ENCODE measurements around the gene CCDC178.
"Not testable (repeated sequence)": the region's sequence is repeated elsewhere in the genome, so short reads cannot be mapped to it uniquely, and the experiment has no call there.

CCDC178 gene, protein sequence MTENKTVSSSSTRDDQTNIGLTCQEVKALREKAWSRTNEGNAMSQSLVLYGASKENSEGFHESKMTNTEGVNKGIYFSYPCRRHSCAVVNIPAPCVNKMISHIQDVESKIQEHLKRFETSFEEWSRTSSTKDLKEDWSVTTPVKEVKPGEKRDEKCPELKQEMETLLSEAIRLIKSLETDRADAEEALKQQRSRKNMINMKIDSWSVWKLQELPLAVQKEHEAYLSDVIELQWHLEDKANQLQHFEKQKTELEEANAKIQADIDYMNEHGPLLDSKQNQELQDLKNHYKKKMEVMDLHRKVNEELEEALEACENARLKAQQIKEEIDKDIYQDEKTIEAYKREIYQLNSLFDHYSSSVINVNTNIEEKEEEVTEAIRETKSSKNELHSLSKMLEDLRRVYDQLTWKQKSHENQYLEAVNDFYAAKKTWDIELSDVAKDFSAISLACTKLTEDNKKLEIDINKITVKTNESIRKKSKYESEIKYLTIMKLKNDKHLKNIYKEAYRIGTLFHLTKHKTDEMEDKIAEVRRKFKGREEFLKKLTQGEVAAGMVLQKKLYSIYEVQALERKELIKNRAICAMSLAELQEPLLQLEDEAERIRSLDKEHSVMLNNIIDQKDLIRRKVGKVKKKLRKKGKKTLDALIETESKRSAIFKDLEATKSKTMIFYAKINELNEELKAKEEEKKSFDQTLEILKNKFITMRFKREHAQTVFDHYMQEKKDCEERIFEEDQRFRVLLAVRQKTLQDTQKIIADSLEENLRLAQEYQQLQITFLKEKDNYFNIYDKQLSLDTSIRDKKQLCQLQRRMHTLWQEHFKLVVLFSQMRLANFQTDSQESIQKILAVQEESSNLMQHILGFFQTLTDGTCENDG

DNA sequence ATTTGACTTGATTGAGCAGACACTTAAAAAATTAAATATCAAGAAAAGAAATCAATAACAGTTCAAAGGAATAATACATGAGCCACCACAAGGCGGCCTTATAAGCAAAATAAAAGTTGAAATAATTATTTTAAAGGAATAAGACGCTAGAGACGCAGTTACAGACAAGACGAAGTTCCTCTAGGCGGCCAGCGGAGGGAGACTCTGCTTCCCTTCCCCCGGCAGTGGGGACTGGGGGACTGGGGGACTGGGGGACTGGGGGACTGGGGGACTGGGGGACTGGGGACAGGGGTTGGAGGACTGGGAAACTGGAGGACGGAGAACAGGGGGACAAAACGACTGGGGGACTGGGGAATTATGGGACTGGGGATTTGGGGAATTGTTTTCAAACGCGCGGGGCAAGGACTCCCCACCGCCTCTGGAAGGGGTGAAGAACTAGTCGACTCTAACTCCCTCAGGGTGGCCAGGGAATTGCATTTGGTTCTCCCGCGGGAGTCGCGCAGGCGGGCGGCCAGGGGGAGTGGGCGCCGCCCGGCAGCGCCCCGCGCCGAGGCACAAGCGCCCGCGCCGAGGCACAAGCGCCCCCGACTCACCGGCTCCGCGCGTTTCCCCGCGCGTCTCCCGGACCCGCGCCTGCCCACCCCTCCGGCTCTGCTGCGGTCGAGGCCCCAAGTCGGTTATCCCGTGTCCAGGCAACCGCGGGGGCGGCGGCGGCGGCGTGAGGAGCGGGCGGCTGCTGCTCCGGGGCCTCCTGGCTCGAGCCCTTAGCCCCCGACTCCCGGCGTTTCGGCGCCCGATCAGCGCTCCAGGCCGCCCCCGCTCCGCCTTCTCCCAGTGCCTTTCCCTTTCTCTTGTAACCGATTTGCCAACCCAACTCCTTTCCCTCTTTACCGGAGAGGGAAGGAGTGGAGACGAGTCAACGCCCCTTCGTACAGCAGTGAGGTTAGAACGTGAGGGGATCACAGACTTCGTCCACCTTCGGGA is at the start of gene CCDC178:
TSS of gene CCDC178 (minus strand) at position 662 of the 984 bp plus-strand sequence. CDS start 28,633 bp downstream, outside the sequence.
- DNase-seq, result no peak

DNA sequence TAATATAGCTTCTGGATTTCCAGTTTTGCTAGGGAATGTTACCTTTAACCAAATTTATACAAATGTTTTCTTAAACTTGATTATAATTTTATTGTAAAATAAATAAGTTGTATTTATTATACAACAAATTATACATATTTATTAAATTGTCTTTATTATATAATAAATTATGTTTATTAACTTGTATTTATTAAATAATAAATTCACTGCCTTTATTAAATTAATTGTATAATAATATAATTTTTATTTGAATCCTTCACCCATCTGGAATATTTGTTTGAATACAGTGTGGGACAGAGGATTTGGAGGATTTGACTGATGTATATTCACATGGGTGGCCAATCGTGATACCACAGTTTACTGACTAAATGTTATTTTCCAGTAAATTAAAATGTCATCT is 43.4 kb upstream of the CCDC178 start:
- no peak for DNase-seq

DNA sequence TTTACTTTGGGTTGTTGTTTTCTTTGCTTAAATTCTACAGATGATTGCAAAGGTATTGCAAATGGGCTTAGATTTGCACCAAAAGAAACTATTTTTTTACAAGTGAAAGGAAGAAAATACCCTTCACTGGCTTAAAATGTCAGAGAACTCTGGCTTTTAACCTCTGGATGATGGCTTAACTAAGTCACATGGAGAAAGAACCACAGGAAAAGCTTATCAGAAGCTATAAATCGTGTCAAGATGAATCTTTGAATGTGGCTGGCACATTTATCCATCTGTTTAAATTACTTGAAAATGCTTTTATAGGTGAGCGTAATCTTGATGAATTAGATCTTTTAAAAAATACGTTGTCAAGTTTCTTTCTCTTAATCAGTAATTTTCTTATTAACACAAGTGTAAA is 32.0 kb upstream of the CCDC178 start:
- no peak for DNase-seq

DNA sequence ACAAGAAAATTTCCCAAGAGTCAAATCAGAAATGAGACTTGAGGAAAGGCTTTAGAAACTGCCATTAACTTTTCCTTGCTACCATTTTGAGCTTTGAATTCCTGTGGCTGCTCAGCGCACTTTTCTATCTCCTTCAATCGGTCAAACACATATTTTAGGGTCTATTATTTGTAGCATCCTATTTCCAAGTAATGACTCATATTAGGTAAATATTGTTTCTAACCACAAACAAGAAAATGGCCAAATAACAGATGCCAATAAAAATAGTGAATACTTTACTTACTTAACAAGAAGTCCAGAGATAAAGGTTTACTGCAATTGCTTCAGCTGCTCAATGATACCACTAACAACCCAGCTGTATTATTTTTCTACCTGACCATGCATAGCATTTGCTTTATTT is 29.7 kb upstream of the CCDC178 start:
- no peak for DNase-seq

DNA sequence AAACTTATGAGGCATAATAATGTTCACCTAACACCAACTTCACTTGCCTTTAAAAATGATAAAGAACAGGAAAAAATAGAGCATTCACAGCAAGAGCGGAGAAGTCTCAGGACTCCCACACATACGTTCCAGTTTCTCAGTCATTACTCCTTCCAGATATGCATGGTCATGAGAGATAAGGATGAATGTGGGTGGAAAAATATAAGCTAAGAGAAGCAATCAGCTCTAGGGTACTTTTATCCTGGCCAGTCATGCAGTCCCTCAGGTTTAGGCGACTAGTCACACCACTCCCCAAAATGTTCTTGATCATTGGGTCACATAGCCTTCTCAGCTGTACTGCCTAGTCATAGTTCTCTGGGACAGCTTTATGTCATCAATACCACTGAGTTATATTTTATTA is 29.2 kb upstream of the CCDC178 start:
- DNase-seq, result no peak

DNA sequence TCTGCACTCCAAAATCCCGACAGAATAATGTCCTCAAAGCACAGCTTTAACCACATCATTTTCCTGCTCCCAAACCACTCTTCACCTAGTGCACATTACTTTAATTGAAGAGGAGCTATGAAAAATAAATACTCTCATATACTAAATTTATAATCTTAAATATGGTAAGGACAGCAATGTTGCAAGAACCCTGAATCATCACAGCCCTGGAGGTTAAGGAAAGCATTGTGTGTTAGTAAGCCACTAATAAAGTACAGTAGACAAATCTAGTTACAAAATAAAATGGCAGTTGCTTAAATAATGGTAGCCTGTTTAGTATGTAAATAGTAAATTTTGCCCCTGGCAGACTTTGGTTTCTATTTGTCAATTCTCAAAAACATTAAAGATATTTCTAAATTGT is 27.0 kb upstream of the CCDC178 start:
- no peak for DNase-seq

DNA sequence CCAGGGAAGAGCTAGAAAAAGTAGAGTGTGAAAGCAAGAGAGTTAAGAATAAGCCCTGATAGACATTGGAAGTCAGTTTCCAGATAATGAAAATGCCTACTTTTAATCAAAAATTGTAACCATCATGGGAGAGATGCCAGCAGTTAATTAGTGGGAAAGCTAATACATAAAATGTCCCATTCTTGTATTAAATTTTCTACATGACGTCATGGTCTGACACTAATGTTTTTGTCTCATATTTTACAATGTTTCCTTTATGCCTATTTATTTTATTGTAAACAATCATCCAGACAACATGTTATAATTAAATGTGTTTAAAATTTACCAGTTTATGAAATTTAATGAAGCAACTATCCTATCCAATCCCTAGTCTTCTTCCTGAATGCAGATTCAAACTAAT is 26.3 kb upstream of the CCDC178 start:
- no peak for DNase-seq

DNA sequence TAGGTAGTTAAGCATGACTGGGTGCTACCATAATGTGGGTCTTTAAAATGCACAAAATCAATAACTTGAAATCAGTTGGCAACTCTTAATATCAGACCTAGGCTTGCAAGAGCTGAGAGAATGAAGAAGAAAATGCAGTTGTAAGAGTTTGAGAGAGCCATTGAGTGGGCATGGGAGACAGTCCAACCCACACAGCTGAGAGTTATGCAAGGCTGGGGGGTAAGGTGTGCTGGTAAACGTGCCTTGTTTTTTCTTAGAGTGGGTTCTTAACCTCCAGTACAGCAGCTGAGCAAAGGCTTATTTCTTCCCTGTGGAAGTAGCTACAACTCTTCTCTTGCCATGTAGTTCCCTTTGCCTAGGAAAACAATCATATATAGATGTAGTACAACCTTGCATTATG is 20.2 kb upstream of the CCDC178 start:
- no peak for DNase-seq

DNA sequence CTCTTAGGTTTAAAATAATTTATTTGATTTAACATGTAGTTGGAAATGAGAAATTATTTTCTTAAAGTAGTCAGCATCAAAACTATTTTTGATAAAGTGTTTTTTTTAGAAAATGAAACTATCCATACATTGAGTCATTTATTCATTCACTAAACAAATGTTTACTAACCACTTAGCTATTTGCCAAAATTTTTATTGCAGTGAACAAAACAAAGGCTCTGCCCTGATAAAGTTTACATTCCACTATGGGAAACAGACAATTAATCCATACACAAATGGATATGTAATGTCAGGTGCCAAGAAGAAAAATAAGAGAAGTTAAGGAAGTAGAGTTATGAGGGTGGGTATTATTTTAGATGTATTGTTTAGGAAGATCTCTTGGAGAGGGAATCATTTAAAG is 19.1 kb upstream of the CCDC178 start:
- no peak for DNase-seq

DNA sequence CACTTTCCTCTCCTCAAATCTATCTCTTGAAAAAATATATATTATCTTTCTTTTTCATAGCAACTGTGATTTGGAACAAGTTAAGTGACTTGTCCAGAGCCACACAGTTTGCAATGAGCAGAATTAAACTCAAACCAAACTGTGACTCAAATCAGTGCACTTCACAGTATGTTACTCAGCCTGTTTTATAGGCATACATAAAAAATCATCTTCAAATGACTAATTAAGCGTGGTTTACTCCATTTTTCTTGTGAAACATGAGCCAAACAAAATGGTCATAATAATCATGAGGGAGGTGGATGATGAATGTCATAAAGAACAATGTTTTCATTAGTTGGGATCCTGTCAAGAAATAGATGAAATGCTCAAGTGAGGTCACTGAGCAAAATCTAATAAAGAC is 6.1 kb upstream of the CCDC178 start:
- DNase-seq, result no peak

DNA sequence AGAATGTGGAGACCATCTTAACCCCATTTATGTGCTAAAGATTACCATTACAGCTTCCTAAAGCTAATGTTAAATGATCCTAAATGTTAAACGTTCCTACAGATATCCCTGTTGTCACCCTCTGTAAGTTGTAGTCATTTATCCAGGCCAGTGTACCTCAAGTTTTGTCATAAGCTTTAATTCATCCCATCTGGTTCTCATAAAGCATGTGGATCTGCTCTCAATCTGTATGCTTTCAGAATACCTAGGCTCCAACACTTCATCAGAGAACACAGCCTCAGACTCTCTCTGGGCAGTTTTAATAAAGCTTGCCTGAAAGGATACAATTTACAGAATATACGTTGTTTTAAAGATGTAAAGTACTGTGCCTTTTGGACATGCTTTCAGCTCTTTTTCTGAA is 4.2 kb upstream of the CCDC178 start:
- DNase-seq, result no peak

DNA sequence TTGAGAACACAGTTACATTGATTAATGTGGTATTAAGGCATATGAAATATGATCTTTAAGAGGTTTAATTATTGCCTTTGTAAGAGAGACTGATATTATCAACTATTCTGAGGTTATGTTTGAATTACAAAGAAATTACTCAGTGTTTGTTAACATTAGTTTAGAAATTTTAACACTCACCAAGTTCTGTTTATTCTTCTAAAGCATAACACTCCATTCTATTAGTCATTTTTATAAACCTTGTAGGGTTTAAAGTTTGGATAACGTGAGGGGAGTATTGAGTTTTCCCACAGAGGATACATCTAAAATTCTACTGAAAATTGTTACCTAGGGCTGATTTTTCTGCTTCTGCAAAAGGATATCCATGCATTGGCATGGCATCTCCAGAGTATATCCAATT is 7.7 kb downstream of the CCDC178 start:
- DNase-seq, result no peak

DNA sequence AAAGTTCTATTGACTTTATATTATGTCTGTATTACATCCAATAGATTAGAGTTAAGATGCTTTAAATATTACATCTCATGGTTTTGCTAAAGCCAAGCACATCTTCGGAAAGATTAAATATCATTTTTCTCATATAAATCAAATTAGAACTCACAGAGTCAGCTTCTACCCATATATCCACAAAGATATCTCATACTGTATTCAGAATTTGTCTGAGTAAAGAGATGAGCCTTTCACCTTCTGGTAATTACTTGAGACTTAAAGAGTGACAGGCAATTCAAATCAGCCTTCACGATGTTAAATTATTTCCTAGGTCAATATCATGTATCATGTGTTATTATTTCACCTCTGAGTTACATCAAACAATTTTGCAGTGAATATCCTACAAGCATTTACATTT is 13.0 kb downstream of the CCDC178 start:
- DNase-seq, result no peak

DNA sequence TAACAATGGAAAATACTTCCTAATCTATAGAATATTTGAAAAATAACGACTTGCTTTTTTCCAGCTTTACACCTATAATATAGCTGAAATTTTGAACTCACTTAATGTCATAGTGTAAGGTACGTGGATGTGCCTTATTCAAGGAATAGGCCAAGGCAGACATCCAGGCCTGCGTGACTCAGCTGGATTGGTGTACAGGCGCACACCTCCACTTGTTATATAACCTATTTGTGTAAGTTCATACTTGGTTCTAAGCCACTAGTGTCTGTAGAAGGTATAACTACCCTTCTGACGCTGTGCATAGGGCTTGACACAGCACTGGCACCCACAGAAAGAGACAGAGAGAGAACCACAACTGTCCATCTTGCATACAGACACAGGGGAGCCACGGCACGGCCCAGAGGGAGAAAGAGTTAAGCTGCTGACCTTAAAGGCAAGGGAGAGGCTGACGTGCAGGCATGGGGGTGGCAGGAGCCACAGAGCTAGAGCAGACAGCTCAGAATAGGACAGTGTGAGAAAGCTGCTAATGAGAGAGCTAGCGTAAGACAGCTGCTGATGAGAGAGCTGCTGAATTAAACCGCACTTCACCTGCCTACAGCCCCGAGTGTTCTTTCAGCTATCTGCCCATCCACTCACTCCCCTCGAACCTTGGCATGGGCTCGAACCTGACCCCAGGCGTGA is 16.1 kb downstream of the CCDC178 start:
- DNase-seq, result no peak

DNA sequence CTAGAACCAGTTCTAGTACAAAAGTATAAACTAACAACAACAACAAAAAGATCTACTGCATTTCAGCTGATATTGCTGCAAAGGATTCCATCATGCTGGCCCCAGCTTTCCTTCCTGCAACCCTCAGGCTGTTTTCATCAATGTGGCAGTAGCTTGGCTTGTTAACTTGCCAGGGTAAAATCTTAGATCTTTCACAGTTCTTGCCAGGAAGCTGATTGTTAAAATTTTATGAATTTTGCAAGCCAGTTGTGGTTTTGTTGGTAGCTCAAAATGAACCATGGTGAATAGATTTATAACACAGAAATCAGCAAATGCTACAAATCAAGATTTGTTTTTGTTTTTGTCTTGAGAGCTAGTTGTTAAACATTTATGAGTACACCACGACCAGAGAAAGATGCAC is 19.3 kb downstream of the CCDC178 start:
- DNase-seq, result no peak

DNA sequence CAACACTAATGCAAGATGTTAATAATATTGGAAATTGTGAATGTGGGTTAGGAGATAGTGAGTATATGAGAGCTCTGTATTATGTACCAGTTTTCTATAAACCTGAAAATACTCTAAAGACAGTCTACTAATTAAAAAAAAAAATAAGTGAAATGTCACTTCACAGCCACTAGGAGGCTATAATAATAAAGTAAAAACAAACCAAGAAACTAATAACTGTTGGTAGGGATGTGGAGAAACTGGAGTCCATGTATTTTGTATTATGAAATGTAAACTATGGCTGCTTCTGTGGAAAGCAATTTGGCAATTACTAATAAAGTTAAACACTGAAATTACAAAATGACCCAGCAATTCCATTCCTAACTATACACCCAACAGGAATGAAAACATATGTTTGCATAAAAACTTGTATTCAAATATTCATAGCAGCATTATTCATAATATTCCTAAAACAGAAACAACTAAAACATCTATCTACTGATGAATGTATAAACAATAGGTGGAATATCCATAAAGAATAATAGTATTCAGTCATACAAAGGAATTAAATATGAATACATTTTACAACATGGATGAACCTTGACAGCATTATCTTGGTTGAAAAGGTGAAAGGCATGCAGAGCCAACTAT is 36.2 kb downstream of the CCDC178 start:
- no peak for DNase-seq

DNA sequence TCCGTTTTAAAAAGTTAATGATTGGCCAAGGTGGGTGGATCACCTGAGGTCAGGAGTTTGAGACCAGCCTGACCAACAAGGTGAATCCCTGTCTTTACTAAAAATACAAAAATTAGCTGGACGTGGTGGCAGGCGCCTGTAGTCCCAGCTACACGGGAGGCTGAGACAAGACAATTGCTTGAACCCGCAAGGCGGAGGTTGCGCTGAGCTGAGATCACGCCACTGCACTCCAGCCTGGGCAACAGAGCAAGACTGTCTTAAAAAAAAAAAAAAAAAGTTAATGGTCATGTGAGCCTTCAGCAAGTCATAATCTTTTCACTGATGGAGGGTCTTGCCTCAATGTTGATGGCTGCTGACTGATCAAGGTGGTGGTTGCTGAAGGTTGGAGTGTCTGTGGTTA is 41.6 kb downstream of the CCDC178 start:
- not testable (repeated sequence) for DNase-seq

DNA sequence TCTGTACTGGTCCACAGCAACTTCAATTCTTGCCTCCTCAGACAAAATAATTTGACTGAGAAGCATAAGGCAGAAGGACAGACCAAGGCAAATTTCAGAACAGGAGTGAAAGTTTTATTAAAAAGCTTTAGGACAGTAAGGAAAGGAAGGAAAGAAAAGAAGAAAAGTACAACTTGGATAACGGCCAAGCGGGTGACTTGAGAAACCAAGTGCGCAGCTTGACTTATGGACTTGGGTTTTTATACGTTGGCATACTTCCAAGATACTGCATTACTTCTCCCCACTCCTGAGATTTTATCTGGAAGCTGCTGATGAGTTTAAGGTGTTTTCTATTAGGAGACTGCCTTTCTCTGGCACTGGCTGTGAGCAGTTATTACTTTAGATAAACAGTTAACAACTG is 64.7 kb downstream of the CCDC178 start:
- DNase-seq, result no peak

DNA sequence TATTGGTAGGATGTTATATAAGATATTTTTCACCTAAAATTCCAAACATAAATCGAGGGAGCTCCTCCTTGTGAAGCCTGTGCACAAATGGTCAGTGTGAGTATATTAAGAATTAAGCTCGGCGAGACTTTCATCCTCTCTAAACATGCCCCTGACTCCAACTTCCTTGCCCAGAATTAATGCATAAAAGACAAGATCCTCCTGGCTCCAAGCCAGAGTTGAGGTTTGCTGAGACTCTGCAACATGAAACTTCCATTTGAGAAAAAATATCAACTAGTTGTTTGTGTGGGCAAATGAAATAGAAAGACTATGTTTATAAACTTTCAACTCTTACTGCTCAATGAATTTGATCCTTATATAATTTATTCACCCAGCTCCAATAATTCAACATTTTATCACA is 68.1 kb downstream of the CCDC178 start:
- DNase-seq, result no peak

DNA sequence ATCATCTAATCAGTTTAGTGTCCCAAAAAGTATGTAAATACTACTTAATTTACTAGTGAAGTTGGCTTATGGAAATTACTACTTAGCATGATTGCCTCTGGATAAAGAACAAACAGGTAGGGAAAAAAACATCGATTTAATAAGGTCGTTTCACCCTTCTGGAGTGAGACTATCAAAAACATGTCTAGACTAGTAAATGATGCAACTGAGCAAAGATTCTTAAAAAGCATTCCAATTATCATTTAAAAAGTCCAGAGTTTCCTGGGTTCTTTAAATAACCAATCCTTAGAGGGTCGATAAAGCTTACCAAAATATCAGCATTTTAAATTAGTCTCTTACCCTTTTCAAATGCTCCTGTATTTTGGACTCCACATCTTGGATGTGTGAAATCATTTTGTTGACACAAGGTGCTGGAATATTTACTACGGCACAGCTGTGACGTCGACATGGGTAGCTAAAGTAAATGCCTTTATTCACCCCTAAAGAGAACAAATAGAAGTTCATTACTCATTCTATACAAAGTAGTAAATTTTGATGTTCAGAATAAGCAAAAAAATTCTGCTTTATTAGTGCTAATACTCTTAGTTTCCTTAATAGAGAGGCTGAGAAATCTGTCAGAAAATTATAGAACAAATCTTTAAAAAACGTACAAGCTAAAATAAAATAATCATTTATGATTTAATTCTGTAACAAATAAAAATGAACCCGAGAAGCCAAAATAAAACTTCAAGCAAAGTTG is 70.6 kb downstream of the CCDC178 start:
- no peak for DNase-seq

DNA sequence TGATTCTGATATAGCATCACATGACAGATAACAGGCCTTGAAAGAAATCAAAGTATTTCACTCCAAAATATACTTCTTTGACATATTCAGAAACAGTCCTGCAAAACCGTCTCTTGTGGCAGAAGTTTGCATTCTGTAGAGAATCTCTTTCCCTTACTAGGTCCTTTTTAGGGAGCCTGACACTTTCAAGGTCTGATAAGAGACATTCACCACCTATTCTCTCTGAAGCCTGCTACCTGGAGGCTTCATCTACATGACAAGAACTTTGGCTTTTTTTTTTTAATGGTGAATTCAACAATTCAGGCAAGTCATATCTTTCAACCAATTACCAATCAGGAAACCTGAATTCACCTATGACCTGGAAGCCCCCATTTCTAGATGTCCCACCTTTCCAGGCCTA is 83.8 kb downstream of the CCDC178 start:
- no peak for DNase-seq
